GM18907 (cell line): ENCODE results near the gene PHYHIPL.

Experiments used
- ATAC-seq: cut with Tn5 transposase; IDR thresholded peaks from one replicate; pipeline ENCODE4 v1.9.1; 2021; ENCODE audit warnings: mild to moderate bottlenecking, moderate library complexity; ENCODE audit not compliant: unreplicated experiment

Gene PHYHIPL

DNA sequence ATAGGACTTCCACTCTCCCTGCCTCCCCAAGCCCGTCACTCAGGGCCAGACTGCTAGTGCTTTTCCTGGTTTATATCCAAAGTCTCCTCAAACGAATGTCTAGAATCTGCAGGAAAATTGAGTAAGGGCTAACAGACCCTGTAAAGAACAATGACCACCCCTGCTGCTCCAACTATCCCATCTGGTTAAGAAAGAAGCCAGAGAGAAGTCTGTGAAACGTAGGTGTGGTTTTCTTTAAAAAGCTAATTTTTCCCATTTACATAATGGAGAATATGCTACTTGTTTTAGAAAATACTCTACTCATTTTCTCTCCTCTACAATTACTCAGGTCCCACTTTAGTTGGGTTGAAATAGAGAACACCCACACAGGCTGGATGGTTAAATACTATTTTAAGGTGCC is 113.4 kb downstream of the PHYHIPL start:
- ATAC-seq: no peak

DNA sequence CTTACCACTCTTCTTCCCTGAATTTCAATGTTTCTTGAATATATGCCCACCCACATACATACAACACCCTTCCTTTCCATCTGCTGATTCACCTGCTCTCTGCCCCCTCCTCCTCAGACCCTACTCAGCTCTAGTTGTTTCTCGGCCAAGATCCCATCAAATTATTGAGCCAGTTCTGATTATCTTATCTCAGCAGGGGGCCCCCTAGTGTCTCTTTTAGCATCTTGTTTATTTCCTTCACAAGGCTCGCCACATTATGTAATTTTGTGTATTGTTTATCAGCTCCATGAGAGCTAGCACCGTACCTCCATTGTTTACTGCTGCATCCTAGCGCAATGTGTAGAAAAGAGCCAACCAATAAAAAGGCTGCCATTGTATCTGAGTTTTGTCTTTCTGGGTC is 114.0 kb downstream of the PHYHIPL start:
- no peak for ATAC-seq
